HepG2 (cell line): Measurements from ENCODE around the gene TULP3. TPM values are rescaled to one million over a fixed set of nuclear protein-coding genes. Genes with fewer than 3 reads are reported as not detected.

Experiments used
- EP300 ChIP-seq, 3 experiments: sonication (generic) in 1 of 3; formaldehyde crosslinking in 1 of 3; IDR thresholded peaks; 2 replicates each; pipeline versions ENCODE4 v1.5.1 to v1.6.1; 2011 to 2020; ENCODE audit warnings: low read depth in 2 of 3, low read length in 2 of 3, borderline replicate concordance in 1 of 3, improper control_type of control experiment in 1 of 3, mild to moderate bottlenecking in 1 of 3, missing genetic modification reagents in 1 of 3, moderate library complexity in 1 of 3
- FOXK1 ChIP-seq: sonication (generic); formaldehyde crosslinking; IDR thresholded peaks from 2 replicates; pipeline ENCODE4 v1.4.0; 2020; ENCODE audit warnings: low read depth, missing genetic modification reagents, borderline replicate concordance
- HCFC1 ChIP-seq: fragments of 150-350 bp; IDR thresholded peaks from 2 replicates; pipeline ENCODE4 v1.6.1; 2014; ENCODE audit warnings: low read depth, low read length
- PCBP1 ChIP-seq: fragments of 200-400 bp; formaldehyde crosslinking; IDR thresholded peaks from 2 replicates; pipeline ENCODE4 v1.6.1; 2017; ENCODE audit warnings: mild to moderate bottlenecking, low read depth, low read length, borderline replicate concordance
- RBM22 ChIP-seq: fragments of 200-400 bp; formaldehyde crosslinking; optimal IDR thresholded peaks from 2 replicates; pipeline ENCODE3; 2017; ENCODE audit warnings: mild to moderate bottlenecking, low read length, moderate library complexity
- RELA ChIP-seq: sonication (generic); formaldehyde crosslinking; IDR thresholded peaks from 2 replicates; pipeline ENCODE4 v1.4.0; 2020; ENCODE audit warnings: missing genetic modification reagents
- TBP ChIP-seq: sonication (generic); formaldehyde crosslinking; IDR thresholded peaks from 2 replicates; pipeline ENCODE4 v1.5.0; 2020; ENCODE audit warnings: missing genetic modification reagents
- TMF1 ChIP-seq: sonication (generic); formaldehyde crosslinking; IDR thresholded peaks from 2 replicates; pipeline ENCODE4 v1.8.1; 2022; ENCODE audit warnings: low read depth, missing genetic modification reagents
- XRCC5 ChIP-seq: fragments of 200-400 bp; formaldehyde crosslinking; optimal IDR thresholded peaks from 2 replicates; pipeline ENCODE3; 2017; ENCODE audit warnings: mild to moderate bottlenecking, low read length
- YEATS2 ChIP-seq: sonication (generic); formaldehyde crosslinking; IDR thresholded peaks from 2 replicates; pipeline ENCODE4 v1.4.0; 2020; ENCODE audit warnings: missing genetic modification reagents, borderline replicate concordance
- ZC3H13 ChIP-seq: sonication (generic); formaldehyde crosslinking; IDR thresholded peaks from 2 replicates; pipeline ENCODE4 v1.8.1; 2023; ENCODE audit warnings: mild to moderate bottlenecking, missing genetic modification reagents, moderate library complexity
- ZNF253 ChIP-seq: sonication (generic); formaldehyde crosslinking; IDR thresholded peaks from 2 replicates; pipeline ENCODE4 v1.8.0; 2022; ENCODE audit warnings: mild to moderate bottlenecking, missing genetic modification reagents, borderline replicate concordance
- ZNF446 ChIP-seq: sonication (generic); formaldehyde crosslinking; IDR thresholded peaks from 2 replicates; pipeline ENCODE4 v1.5.0; 2020; ENCODE audit warnings: mild to moderate bottlenecking, missing genetic modification reagents
- ZNF468 ChIP-seq: sonication (generic); formaldehyde crosslinking; IDR thresholded peaks from 2 replicates; pipeline ENCODE4 v1.8.0; 2022; ENCODE audit warnings: mild to moderate bottlenecking, moderate library complexity, missing genetic modification reagents
- ZNF547 ChIP-seq: sonication (generic); formaldehyde crosslinking; IDR thresholded peaks from 2 replicates; pipeline ENCODE4 v1.5.1; 2020; ENCODE audit warnings: mild to moderate bottlenecking, missing genetic modification reagents
- ZNF605 ChIP-seq: sonication (generic); formaldehyde crosslinking; IDR thresholded peaks from 2 replicates; pipeline ENCODE4 v1.8.0; 2022; ENCODE audit warnings: mild to moderate bottlenecking, missing genetic modification reagents
- polyA plus RNA-seq, 8 experiments: library from polyadenylated mRNA; depleted of rRNA in 3 of 8; stranded (reverse) in 7 of 8; unstranded in 1 of 8; fragments of >200 nt; fragmentation: Illumina TruSeq in 4 of 8; extraction: Trizol in 4 of 8; gene quantifications; 2 replicates each; pipeline versions ENCODE4 v1.2.1 to v1.2.3, GENCODE V29; 2011 to 2016; ENCODE audit warnings: low read depth in 4 of 8, missing spikeins in 1 of 8, mixed read lengths in 1 of 8; ENCODE audit not compliant: insufficient read depth in 1 of 8
- total RNA-seq, 5 experiments: library from RNA; depleted of rRNA; stranded (reverse); fragments of >200 nt; fragmentation: Illumina TruSeq; extraction: Trizol; gene quantifications; 2 replicates each; pipeline ENCODE4 v1.2.3, GENCODE V29; 2016; ENCODE audit warnings: low read depth in 1 of 5
- TF ChIP-seq, protein P1 (sequence below): sonication (generic); formaldehyde crosslinking; IDR thresholded peaks from 2 replicates; pipeline ENCODE4 v1.9.0; 2021; ENCODE audit warnings: missing genetic modification reagents, borderline replicate concordance
- TF ChIP-seq, protein P2 (sequence below): sonication (generic); formaldehyde crosslinking; IDR thresholded peaks from 2 replicates; pipeline ENCODE4 v1.5.1; 2020; ENCODE audit warnings: mild to moderate bottlenecking, missing genetic modification reagents, moderate library complexity
- TF ChIP-seq, protein P3 (sequence below), 2 experiments: fragments of 450-650 bp in 1 of 2; sonication (generic) in 1 of 2; formaldehyde crosslinking; IDR thresholded peaks; 2 replicates each; pipeline versions ENCODE4 v1.5.0 to v1.8.0; 2020 to 2022; ENCODE audit warnings: mild to moderate bottlenecking in 1 of 2, missing genetic modification reagents in 1 of 2
- TF ChIP-seq, protein P4 (sequence below): sonication (generic); formaldehyde crosslinking; IDR thresholded peaks from 2 replicates; pipeline ENCODE4 v1.8.1; 2023; ENCODE audit warnings: mild to moderate bottlenecking, missing genetic modification reagents
- TF ChIP-seq, protein P5 (sequence below): fragments of 450-650 bp; IDR thresholded peaks from 2 replicates; pipeline ENCODE4 v1.6.1; 2016

The TULP3 gene
- total and polyA plus RNA-seq, 2 of the 13 experiments (the other 11 are each of a cell fraction or from before 2014, with no cell fraction given): 11.2 to 13.2 TPM

DNA sequence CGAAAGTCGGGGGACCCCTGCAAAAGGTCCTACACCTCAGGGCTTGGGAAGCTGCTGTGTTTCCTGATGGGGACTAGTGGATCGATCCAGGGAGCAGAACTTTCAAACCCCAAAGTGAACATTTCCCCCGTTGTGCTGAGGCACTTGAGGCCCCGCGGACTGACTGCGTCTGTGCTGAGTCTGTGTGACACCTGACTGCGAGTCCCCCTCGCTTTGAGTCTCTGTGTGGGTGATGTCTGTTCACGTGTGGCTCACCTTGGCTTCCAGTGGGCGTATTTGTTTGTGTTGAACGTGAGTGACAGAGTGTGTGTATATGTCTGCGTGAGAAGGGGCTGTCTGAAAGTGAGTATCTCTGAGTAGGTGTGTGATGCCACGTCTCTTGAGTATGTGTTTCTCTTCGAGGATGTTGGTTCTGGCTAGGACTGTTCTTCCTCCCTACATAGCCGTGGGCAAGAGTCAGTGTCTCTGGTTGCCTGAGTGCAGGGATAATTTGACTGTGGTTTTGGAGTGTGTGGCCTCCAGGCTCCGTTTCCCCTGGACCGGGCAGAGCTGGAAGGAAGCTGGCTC is 69.8 kb downstream of the TULP3 start (continued):
- TF ChIP-seq, protein P1, sequence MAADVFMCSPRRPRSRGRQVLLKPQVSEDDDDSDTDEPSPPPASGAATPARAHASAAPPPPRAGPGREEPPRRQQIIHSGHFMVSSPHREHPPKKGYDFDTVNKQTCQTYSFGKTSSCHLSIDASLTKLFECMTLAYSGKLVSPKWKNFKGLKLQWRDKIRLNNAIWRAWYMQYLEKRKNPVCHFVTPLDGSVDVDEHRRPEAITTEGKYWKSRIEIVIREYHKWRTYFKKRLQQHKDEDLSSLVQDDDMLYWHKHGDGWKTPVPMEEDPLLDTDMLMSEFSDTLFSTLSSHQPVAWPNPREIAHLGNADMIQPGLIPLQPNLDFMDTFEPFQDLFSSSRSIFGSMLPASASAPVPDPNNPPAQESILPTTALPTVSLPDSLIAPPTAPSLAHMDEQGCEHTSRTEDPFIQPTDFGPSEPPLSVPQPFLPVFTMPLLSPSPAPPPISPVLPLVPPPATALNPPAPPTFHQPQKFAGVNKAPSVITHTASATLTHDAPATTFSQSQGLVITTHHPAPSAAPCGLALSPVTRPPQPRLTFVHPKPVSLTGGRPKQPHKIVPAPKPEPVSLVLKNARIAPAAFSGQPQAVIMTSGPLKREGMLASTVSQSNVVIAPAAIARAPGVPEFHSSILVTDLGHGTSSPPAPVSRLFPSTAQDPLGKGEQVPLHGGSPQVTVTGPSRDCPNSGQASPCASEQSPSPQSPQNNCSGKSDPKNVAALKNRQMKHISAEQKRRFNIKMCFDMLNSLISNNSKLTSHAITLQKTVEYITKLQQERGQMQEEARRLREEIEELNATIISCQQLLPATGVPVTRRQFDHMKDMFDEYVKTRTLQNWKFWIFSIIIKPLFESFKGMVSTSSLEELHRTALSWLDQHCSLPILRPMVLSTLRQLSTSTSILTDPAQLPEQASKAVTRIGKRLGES (CRISPR knock-in tag): no peak
- TF ChIP-seq ZNF446 (CRISPR knock-in tag) (no peak), ZNF605 (CRISPR knock-in tag) (0 out of 2 replicates have a peak, but pooled peaks have one; percentile 13), HCFC1 (no peak), EP300 (IDR thresholded peaks at IDR 0.05; ENCODE audit: low read depth in 2 of 2, low read length in 2 of 2) (no peak), EP300 (CRISPR knock-in tag; IDR thresholded peaks at IDR 0.05; ENCODE audit: borderline replicate concordance) (no peak), RBM22 (no peak), PCBP1 (no peak), ZNF468 (CRISPR knock-in tag) (no peak), ZNF253 (CRISPR knock-in tag) (no peak), XRCC5 (no peak), RELA (CRISPR knock-in tag) (no peak), TMF1 (no peak), FOXK1 (CRISPR knock-in tag) (0 out of 2 replicates have a peak, but pooled peaks have one; percentile 8), ZNF547 (CRISPR knock-in tag) (0 out of 2 replicates have a peak, but pooled peaks have one; percentile 30), YEATS2 (CRISPR knock-in tag) (no peak), TBP (CRISPR knock-in tag) (no peak), ZC3H13 (CRISPR knock-in tag) (no peak)
- TF ChIP-seq, protein P2, sequence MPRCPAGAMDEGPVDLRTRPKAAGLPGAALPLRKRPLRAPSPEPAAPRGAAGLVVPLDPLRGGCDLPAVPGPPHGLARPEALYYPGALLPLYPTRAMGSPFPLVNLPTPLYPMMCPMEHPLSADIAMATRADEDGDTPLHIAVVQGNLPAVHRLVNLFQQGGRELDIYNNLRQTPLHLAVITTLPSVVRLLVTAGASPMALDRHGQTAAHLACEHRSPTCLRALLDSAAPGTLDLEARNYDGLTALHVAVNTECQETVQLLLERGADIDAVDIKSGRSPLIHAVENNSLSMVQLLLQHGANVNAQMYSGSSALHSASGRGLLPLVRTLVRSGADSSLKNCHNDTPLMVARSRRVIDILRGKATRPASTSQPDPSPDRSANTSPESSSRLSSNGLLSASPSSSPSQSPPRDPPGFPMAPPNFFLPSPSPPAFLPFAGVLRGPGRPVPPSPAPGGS: 0 out of 2 replicates have a peak, but pooled peaks have one; percentile 50
- TF ChIP-seq, protein P3, sequence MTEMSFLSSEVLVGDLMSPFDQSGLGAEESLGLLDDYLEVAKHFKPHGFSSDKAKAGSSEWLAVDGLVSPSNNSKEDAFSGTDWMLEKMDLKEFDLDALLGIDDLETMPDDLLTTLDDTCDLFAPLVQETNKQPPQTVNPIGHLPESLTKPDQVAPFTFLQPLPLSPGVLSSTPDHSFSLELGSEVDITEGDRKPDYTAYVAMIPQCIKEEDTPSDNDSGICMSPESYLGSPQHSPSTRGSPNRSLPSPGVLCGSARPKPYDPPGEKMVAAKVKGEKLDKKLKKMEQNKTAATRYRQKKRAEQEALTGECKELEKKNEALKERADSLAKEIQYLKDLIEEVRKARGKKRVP (CRISPR knock-in tag; IDR thresholded peaks at IDR 0.05): no peak
- TF ChIP-seq, protein P4, sequence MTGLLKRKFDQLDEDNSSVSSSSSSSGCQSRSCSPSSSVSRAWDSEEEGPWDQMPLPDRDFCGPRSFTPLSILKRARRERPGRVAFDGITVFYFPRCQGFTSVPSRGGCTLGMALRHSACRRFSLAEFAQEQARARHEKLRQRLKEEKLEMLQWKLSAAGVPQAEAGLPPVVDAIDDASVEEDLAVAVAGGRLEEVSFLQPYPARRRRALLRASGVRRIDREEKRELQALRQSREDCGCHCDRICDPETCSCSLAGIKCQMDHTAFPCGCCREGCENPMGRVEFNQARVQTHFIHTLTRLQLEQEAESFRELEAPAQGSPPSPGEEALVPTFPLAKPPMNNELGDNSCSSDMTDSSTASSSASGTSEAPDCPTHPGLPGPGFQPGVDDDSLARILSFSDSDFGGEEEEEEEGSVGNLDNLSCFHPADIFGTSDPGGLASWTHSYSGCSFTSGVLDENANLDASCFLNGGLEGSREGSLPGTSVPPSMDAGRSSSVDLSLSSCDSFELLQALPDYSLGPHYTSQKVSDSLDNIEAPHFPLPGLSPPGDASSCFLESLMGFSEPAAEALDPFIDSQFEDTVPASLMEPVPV (CRISPR knock-in tag): no peak
- TF ChIP-seq, protein P5, sequence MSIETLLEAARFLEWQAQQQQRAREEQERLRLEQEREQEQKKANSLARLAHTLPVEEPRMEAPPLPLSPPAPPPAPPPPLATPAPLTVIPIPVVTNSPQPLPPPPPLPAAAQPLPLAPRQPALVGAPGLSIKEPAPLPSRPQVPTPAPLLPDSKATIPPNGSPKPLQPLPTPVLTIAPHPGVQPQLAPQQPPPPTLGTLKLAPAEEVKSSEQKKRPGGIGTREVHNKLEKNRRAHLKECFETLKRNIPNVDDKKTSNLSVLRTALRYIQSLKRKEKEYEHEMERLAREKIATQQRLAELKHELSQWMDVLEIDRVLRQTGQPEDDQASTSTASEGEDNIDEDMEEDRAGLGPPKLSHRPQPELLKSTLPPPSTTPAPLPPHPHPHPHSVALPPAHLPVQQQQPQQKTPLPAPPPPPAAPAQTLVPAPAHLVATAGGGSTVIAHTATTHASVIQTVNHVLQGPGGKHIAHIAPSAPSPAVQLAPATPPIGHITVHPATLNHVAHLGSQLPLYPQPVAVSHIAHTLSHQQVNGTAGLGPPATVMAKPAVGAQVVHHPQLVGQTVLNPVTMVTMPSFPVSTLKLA: no peak
